Uterus (tissue), 4 donors: ENCODE results near the gene CSF1. TPM values are rescaled to one million over a fixed set of nuclear protein-coding genes. Genes with fewer than 3 reads are reported as not detected.
"Not testable (repeated sequence)": the region's sequence is repeated elsewhere in the genome, so short reads cannot be mapped to it uniquely, and the experiment has no call there.

Experiments used
- DNase-seq, 2 donors: peaks; one replicate each; pipeline ENCODE4 v3.0.0-alpha.2; 2019 to 2020
- H3K27ac ChIP-seq, 2 donors: fragments of 200-600 bp; sonication (generic); 1 replicate in 1 of 2; 2 replicates in 1 of 2; pipeline ENCODE4 v1.5.1; 2016 to 2018
- H3K27me3 ChIP-seq, 2 donors: fragments of 200-600 bp; sonication (generic); one replicate each; pipeline ENCODE4 v1.5.1; 2018 to 2019; ENCODE audit warnings: control low read depth in 1 of 2
- H3K36me3 ChIP-seq, 2 donors: fragments of 200-600 bp; sonication (generic); one replicate each; pipeline ENCODE4 v1.5.1; 2019; ENCODE audit warnings: control low read depth in 1 of 2
- H3K4me1 ChIP-seq, 2 donors: fragments of 200-600 bp; sonication (generic); one replicate each; pipeline ENCODE4 v1.5.1; 2018 to 2019; ENCODE audit warnings: control low read depth in 1 of 2
- H3K4me3 ChIP-seq, 2 donors: fragments of 200-600 bp; sonication (generic); 1 replicate in 1 of 2; 2 replicates in 1 of 2; pipeline ENCODE4 v1.5.1; 2018 to 2019; ENCODE audit warnings: mild to moderate bottlenecking in 1 of 2
- H3K9me3 ChIP-seq, 2 donors: fragments of 200-600 bp; sonication (generic); one replicate each; pipeline ENCODE4 v1.5.1; 2019; ENCODE audit warnings: control low read depth in 1 of 2
- POLR2A ChIP-seq, 2 donors: fragments of 450-650 bp; IDR thresholded peaks; one replicate each; pipeline ENCODE4 v1.6.1; 2016; ENCODE audit warnings: antibody characterized with exemption in 2 of 2, mild to moderate bottlenecking in 1 of 2, moderate library complexity in 1 of 2
- intact Hi-C: fragments of 100-400 bp; cut with DNase I; formaldehyde crosslinking; loops from one replicate; pipeline ENCODE4 v1.15.1; 2023; ENCODE audit warnings: low total_unique reads
- total RNA-seq, 4 donors: library from RNA; depleted of rRNA in 3 of 4; stranded (reverse); fragments of >200 nt in 3 of 4; gene quantifications; one replicate each; pipeline versions ENCODE4 v1.1.0 to v1.2.4, GENCODE V29; 2014 to 2023
- TF ChIP-seq, protein P1 (sequence below), 4 experiments: fragments of 200-600 bp in 2 of 4; fragments of 450-650 bp in 2 of 4; sonication (generic) in 2 of 4; IDR thresholded peaks; one replicate each; pipeline ENCODE4 v1.5.1; 2016 to 2019; ENCODE audit warnings: antibody characterized with exemption in 4 of 4, mild to moderate bottlenecking in 2 of 4, moderate library complexity in 1 of 4
- donor health status: DM: yes; HTN: yes; CAD: no.

Gene CSF1
- total RNA-seq, 4 donors from 2014 or later = 19.8 to 48.2 (median 34.2) TPM

DNA sequence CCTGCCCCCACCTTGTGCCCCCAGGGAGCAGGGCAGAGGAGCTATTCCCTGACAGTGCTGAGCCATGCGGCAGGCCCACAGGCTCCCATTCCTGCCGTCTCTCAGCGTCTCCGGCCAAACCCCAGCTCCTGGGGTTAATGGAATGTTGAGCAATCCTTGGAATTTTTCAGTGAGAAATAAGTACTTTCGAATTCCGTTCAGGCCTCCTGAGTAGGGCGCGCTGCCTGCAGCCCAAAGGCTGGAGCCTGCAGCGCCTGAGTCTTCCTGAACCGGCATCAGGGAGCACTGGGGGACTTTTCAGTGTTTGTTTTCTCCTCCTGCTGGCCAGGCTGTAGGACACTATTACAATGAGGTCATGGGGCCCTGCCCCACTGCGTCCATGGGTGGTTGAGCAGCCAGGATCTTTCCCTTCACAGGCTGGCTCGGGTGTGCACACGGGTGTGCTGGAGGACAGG, 33.3 kb upstream of the CSF1 start:
- intact Hi-C loops = no loop called here
- H3K27ac ChIP-seq = peak overlapping the region; percentile 85 to 90
- no peaks in the 10 kb centered on the region for H3K36me3 ChIP-seq
- peak in 1 of 2 donors; percentile 23 for TF ChIP-seq POLR2A (IDR thresholded peaks at IDR 0.05)
- TF ChIP-seq, protein P1, sequence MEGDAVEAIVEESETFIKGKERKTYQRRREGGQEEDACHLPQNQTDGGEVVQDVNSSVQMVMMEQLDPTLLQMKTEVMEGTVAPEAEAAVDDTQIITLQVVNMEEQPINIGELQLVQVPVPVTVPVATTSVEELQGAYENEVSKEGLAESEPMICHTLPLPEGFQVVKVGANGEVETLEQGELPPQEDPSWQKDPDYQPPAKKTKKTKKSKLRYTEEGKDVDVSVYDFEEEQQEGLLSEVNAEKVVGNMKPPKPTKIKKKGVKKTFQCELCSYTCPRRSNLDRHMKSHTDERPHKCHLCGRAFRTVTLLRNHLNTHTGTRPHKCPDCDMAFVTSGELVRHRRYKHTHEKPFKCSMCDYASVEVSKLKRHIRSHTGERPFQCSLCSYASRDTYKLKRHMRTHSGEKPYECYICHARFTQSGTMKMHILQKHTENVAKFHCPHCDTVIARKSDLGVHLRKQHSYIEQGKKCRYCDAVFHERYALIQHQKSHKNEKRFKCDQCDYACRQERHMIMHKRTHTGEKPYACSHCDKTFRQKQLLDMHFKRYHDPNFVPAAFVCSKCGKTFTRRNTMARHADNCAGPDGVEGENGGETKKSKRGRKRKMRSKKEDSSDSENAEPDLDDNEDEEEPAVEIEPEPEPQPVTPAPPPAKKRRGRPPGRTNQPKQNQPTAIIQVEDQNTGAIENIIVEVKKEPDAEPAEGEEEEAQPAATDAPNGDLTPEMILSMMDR (IDR thresholded peaks at IDR 0.05) = peak; percentile 9 to 43 (median 24)
- DNase-seq = peak; percentile 76 to 81
- no peaks in the 10 kb centered on the region for H3K27me3 ChIP-seq
- no peaks in the 10 kb centered on the region for H3K9me3 ChIP-seq
- H3K4me3 ChIP-seq = no peak overlapping the region
- peaks cover 8 to 10% of the 10 kb centered on the region in 2 donors for H3K4me1 ChIP-seq

DNA sequence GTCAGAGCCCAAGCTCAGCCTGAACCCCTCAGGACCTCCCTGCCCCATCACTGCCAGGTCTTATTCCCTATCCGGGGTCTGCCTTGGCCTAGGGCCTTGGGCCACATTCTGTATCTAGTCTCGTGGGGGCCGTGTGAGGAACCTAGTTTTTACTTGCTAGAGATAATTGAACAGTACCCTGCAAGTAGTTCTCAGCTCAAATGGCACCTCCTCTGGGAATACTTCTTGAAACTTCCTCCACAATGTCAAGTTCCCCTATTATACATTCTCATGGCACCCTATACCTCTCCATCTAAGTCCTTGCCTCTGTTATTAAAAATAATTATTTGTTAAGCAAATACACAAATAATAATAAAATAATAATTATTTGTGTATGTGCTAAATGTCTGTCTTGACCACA, 32.9 kb upstream of the CSF1 start:
- no peak overlapping the region for H3K4me3 ChIP-seq
- no peaks in the 10 kb centered on the region for H3K36me3 ChIP-seq
- peak overlapping the region; percentile 85 to 90 for H3K27ac ChIP-seq
- TF ChIP-seq POLR2A (IDR thresholded peaks at IDR 0.05) = no peak
- TF ChIP-seq, protein P1 (IDR thresholded peaks at IDR 0.05) = no peak
- intact Hi-C loops = no loop called here
- H3K27me3 ChIP-seq = no peaks in the 10 kb centered on the region
- DNase-seq = no peak
- no peaks in the 10 kb centered on the region for H3K9me3 ChIP-seq
- peaks cover 8 to 10% of the 10 kb centered on the region in 2 donors for H3K4me1 ChIP-seq

DNA sequence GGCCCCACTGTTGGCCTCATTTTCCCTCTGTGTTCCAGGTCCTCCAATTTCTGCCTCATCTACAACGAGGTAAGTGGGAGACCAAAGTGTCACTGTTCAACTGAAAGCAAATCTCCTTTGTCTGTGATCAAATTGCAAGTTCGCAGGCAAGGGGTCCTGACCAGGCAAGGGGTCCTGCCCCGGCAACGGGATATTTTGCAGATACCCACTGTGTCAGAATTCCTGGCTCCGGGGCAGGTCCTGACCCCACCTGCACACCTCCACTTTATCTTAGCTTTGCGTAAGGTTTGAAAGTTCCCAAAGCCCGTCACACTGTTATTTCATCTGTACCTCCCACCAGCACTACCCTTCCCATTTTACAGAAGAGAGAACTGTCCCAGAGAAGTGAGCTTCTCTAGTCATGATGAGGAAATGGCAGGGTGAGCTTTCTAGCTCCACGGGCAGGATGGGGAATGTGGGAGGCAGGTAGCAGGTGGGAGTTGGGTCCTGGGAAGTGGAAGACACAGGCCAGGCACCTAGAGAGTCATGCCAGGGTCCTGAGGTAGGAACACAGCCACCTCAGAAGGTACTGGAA, 32.0 kb upstream of the CSF1 start:
- peaks cover 8 to 10% of the 10 kb centered on the region in 2 donors for H3K4me1 ChIP-seq
- no peak overlapping the region for H3K4me3 ChIP-seq
- H3K9me3 ChIP-seq = no peaks in the 10 kb centered on the region
- TF ChIP-seq, protein P1 (IDR thresholded peaks at IDR 0.05) = no peak
- TF ChIP-seq POLR2A (IDR thresholded peaks at IDR 0.05) = no peak
- peak overlapping the region; percentile 85 to 90 for H3K27ac ChIP-seq
- intact Hi-C loops = no loop called here
- no peaks in the 10 kb centered on the region for H3K27me3 ChIP-seq
- H3K36me3 ChIP-seq = no peaks in the 10 kb centered on the region
- DNase-seq = no peak

DNA sequence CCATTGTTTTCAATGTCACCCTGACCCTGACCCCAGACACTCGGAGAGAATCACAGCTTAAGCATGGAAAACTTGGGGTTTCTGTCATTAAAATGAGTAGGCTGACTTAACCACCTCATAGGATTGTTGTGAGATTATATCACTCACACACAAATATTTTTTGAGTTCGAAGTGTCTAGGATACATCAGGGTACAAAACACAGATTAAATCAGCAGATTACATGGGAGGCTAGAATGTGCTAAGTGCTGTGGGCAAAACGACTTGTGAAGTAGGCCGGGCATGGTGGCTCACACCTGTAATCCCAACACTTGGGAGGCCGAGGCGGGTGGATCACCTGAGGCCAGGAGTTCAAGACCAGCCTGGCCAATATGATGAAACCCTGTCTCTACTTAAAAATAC, 31.3 kb upstream of the CSF1 start:
- H3K36me3 ChIP-seq, H3K27me3 ChIP-seq, DNase-seq, H3K9me3 ChIP-seq, H3K4me3 ChIP-seq, H3K4me1 ChIP-seq, intact Hi-C loops: not testable (repeated sequence)
- H3K27ac ChIP-seq = peak overlapping the region; percentile 85 to 90

DNA sequence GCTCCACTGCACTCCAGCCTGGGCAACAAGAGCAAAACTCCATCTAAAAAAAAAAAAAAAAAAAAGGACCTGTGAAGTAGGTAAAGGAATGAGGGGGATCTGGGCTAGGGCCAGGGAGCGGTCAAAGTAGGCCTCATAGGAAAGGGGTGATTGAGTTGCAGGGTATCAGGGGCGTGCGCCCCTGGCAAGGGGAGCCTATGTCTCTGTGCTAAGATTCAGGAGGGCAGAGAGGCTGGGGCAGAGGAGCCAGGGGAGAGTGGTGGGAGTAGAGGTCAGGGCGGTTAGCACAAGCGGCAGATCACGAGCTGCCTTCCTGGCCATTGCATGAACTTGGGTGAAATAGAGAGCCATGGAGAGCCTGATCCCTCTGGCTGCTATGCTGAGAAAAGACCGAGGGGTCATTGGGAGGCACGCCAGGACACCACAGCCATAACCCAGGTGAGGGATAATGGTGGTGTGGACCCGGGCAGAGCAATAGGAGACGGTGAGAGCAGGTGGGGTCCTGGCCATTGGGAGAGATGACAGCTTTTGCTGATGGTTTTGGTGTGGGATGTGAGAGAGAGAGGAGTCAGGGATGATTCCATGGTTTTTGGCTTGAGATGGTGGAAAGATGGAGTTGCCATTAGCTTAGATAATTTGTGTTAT, 30.6 kb upstream of the CSF1 start:
- TF ChIP-seq POLR2A (IDR thresholded peaks at IDR 0.05) = no peak
- TF ChIP-seq, protein P1 (IDR thresholded peaks at IDR 0.05) = no peak
- peaks cover 8 to 10% of the 10 kb centered on the region in 2 donors for H3K4me1 ChIP-seq
- no peaks in the 10 kb centered on the region for H3K36me3 ChIP-seq
- no peaks in the 10 kb centered on the region for H3K27me3 ChIP-seq
- intact Hi-C loops = no loop called here
- no peak overlapping the region for H3K4me3 ChIP-seq
- no peaks in the 10 kb centered on the region for H3K9me3 ChIP-seq
- no peak for DNase-seq
- H3K27ac ChIP-seq = peak overlapping the region; percentile 6 to 90
